ENCODE data around the gene ANKRD55.

ANKRD55 gene

DNA sequence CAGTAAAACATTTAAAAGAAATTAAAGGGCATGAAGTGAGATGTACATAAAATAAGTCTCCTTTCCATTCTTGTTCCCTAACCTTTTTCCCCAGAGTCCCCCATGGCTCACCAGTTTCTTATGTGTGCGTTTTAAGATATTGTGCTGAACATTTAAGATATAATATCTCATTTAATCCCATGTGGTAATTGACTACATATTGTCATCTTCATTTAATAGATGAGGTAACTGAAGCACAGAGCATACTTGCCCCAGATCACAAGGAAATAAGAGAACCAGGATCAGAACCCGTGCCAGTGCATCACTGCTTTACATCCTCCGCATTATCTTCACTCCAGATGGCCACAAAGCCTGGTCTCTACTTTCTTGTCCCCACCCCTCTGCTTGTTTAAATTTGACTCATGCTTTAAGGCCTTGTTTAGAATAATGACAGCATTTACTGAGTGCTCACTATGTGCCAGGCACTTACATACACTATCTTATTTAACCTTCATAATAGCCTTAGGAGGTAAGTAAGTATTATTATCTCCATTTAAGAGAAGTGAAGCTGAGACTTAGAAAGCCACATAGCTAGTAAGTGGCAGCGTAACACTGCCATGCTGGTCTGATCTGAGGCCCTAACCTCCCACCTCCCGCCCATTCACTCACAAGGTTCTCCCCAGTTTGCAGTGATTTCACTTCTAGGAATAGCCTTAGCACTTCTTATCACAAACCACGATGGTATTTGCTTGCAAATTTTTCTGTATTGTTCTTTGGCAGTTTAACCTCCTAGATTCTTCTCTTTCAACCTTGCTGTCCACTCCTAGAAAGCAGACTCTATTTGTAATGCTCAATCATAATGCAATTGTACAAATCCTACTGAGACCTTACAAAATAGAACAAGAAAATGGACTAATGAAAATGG, 160.0 kb downstream of the ANKRD55 start:
- no peak overlapping the region for H3K4me3 ChIP-seq (ENCODE audit: low read depth, low read length)
- TF ChIP-seq, protein P1, sequence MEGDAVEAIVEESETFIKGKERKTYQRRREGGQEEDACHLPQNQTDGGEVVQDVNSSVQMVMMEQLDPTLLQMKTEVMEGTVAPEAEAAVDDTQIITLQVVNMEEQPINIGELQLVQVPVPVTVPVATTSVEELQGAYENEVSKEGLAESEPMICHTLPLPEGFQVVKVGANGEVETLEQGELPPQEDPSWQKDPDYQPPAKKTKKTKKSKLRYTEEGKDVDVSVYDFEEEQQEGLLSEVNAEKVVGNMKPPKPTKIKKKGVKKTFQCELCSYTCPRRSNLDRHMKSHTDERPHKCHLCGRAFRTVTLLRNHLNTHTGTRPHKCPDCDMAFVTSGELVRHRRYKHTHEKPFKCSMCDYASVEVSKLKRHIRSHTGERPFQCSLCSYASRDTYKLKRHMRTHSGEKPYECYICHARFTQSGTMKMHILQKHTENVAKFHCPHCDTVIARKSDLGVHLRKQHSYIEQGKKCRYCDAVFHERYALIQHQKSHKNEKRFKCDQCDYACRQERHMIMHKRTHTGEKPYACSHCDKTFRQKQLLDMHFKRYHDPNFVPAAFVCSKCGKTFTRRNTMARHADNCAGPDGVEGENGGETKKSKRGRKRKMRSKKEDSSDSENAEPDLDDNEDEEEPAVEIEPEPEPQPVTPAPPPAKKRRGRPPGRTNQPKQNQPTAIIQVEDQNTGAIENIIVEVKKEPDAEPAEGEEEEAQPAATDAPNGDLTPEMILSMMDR (IDR thresholded peaks at IDR 0.05; ENCODE audit: insufficient read depth, low read depth, low read length, missing control alignments): no peak
- DNase-seq (ENCODE audit: low read depth): no peak

- TF ChIP-seq, protein P1 (IDR thresholded peaks at IDR 0.05; ENCODE audit: insufficient read depth, low read depth, low read length, missing control alignments): no peak
- no peak for DNase-seq (ENCODE audit: low read depth)
- H3K4me3 ChIP-seq (ENCODE audit: low read depth, low read length): no peak overlapping the region
These were observed 161.7 kb downstream of the ANKRD55 start for GRCh38 chr5:56071470-56071869.

- DNase-seq (ENCODE audit: low read depth): no peak
- TF ChIP-seq, protein P1 (IDR thresholded peaks at IDR 0.05; ENCODE audit: insufficient read depth, low read depth, low read length, missing control alignments): no peak
- no peak overlapping the region for H3K4me3 ChIP-seq (ENCODE audit: low read depth, low read length)
These were observed 162.2 kb downstream of the ANKRD55 start for GRCh38 chr5:56070851-56071465.

- no peak for DNase-seq (ENCODE audit: low read depth)
- TF ChIP-seq, protein P1 (IDR thresholded peaks at IDR 0.05; ENCODE audit: insufficient read depth, low read depth, low read length, missing control alignments): no peak
- no peak overlapping the region for H3K4me3 ChIP-seq (ENCODE audit: low read depth, low read length)
These were observed 163.4 kb downstream of the ANKRD55 start for GRCh38 chr5:56069652-56070226.

DNA sequence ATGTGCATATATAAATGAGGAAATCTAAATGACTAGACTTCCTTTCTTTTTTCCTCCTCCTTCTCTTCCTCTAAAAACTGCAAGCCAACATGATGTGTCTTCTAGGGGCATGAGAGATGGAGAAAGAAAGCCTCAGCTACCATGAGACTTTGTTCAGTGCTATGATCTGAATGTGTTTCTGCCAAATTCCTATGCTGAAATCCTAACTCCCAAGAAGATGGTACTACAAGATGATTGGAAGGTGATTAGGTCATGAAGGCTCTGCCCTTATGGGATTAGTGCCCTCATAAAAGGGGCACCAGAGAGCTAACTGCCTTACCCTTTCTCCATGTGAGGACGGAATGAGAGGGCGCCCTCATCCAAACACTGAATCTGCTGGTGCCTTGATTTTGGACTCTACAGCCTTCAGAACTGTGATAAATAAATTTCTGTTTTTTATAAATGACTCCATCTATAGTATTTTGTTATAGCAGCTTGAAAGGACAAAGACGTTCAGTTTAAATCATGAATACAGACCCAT, 166.1 kb downstream of the ANKRD55 start:
- TF ChIP-seq, protein P1 (IDR thresholded peaks at IDR 0.05; ENCODE audit: insufficient read depth, low read depth, low read length, missing control alignments): no peak
- DNase-seq (ENCODE audit: low read depth): no peak
- H3K4me3 ChIP-seq (ENCODE audit: low read depth, low read length): no peak overlapping the region

GRCh38 chr5:56064984-56065383, 168.1 kb downstream of the ANKRD55 start:
- no peak overlapping the region for H3K4me3 ChIP-seq (ENCODE audit: low read depth, low read length)
- DNase-seq (ENCODE audit: low read depth): peak; percentile 86
- TF ChIP-seq, protein P1 (IDR thresholded peaks at IDR 0.05; ENCODE audit: insufficient read depth, low read depth, low read length, missing control alignments): no peak
